K562 (cell line): ENCODE results near the gene HLA-DPA1. TPM values are rescaled to one million over a fixed set of nuclear protein-coding genes. Genes with fewer than 3 reads are reported as not detected.

Experiments used
- ATAC-seq: fragments of 200-7000 bp; cut with Tn5 transposase; 3 replicates; pipeline ENCODE4 v1.9.1; 2020; ENCODE audit warnings: moderate library complexity
- BruUV-seq: library from RNA; stranded (reverse); fragments of 400-500 nt; replicated peaks from 2 replicates; lab custom pipeline; 2021; lab: Mats Ljungman, UMichigan
- CTCF ChIA-PET: fragments of 300-600 bp; formaldehyde crosslinking; extraction: SDS; loops from one replicate; lab custom pipeline; 2021; ENCODE audit warnings: low intra/inter-chr PET ratio; lab: Yijun Ruan, JAX
- POLR2A ChIA-PET: fragments of 300-600, 350-650 bp; sonication (Branson Sonifier 250); formaldehyde crosslinking; extraction: SDS; loops from one replicate; lab custom pipeline; 2021; ENCODE audit warnings: antibody characterized with exemption, inconsistent platforms; lab: Yijun Ruan, JAX
- DNase-seq, 4 experiments: peaks; one replicate each; pipeline versions ENCODE4 v3.0.0 to v3.0.0-alpha.2; 2011 to 2018; ENCODE audit warnings: low spot score in 3 of 4, mixed read lengths in 3 of 4; ENCODE audit errors: extremely low read depth in 1 of 4
- FAIRE-seq: peaks from 2 replicates; lab custom pipeline; 2011; peaks lifted over from hg19 to GRCh38; lab: Jason Lieb, UNC
- H2AFZ ChIP-seq: 2 replicates; pipeline ENCODE4 v1.6.0; 2011; ENCODE audit warnings: low read depth, low read length, control low read depth, inconsistent platforms
- H3K27ac ChIP-seq: fragments of 200-600 bp; 3 replicates; pipeline ENCODE4 v1.8.0; 2011; ENCODE audit warnings: low read depth, mild to moderate bottlenecking, control low read depth, inconsistent platforms, low read length, moderate library complexity, mixed read lengths; ENCODE audit errors: extremely low read depth
- H3K27me3 ChIP-seq, 2 experiments: fragments of 300-600 bp in 1 of 2; 2 replicates in 1 of 2; 3 replicates in 1 of 2; pipeline versions ENCODE4 v1.6.0 to v1.8.0; 2011; ENCODE audit warnings: inconsistent platforms in 2 of 2, low read length in 2 of 2, mild to moderate bottlenecking in 1 of 2, mixed read lengths in 1 of 2, moderate library complexity in 1 of 2; ENCODE audit not compliant: control insufficient read depth in 2 of 2, insufficient read depth in 2 of 2
- H3K36me3 ChIP-seq: fragments of 300-600 bp; 3 replicates; pipeline ENCODE4 v1.8.0; 2011; ENCODE audit warnings: mild to moderate bottlenecking, low read length, inconsistent platforms; ENCODE audit not compliant: control insufficient read depth, insufficient read depth
- H3K4me1 ChIP-seq, 2 experiments: fragments of 200-600 bp in 1 of 2; replicated peaks in 1 of 2; 2 replicates in 1 of 2; 3 replicates in 1 of 2; pipeline versions ENCODE4 v1.5.1 to v1.8.0; 2011; ENCODE audit warnings: inconsistent platforms in 2 of 2, low read length in 2 of 2, mild to moderate bottlenecking in 1 of 2, mixed read lengths in 1 of 2, moderate library complexity in 1 of 2; ENCODE audit not compliant: control insufficient read depth in 2 of 2, insufficient read depth in 2 of 2
- H3K4me2 ChIP-seq: 2 replicates; pipeline ENCODE4 v1.6.1; 2011; ENCODE audit warnings: low read length, control low read depth, inconsistent platforms, mixed read lengths; ENCODE audit not compliant: insufficient read depth
- H3K4me3 ChIP-seq: fragments of 200-600 bp; sonication (generic), shearing (Covaris generic); 2 replicates; pipeline ENCODE4 v1.5.1; 2016; ENCODE audit warnings: control low read depth, inconsistent platforms
- H3K79me2 ChIP-seq: fragments of 200-600 bp; 3 replicates; pipeline ENCODE4 v1.8.0; 2011; ENCODE audit warnings: low read length, inconsistent platforms; ENCODE audit not compliant: control insufficient read depth, insufficient read depth
- H3K9ac ChIP-seq, 2 experiments: 2 replicates each; pipeline versions ENCODE4 v1.6.0 to v1.6.1; 2011; ENCODE audit warnings: low read depth in 2 of 2, low read length in 2 of 2, control low read depth in 1 of 2, inconsistent platforms in 1 of 2, mild to moderate bottlenecking in 1 of 2, mixed read lengths in 1 of 2; ENCODE audit not compliant: insufficient read depth in 1 of 2
- H3K9me1 ChIP-seq: one replicate; pipeline ENCODE4 v1.6.0; 2011; ENCODE audit warnings: inconsistent platforms, mild to moderate bottlenecking, low read length, moderate library complexity; ENCODE audit not compliant: control insufficient read depth, insufficient read depth
- H3K9me3 ChIP-seq: replicated peaks from 2 replicates; pipeline ENCODE4 v1.5.1; 2011; ENCODE audit warnings: low read depth, low read length, inconsistent platforms; ENCODE audit not compliant: control insufficient read depth, insufficient read depth
- H4K20me1 ChIP-seq: replicated peaks from 2 replicates; pipeline ENCODE4 v1.6.1; 2011; ENCODE audit warnings: low read length, inconsistent platforms, mixed read lengths; ENCODE audit not compliant: control insufficient read depth, insufficient read depth
- BCOR ChIP-seq: fragments of 450-650 bp; IDR thresholded peaks from 2 replicates; pipeline ENCODE4 v1.6.1; 2016
- EP300 ChIP-seq: IDR thresholded peaks from 2 replicates; pipeline ENCODE4 v1.6.1; 2012; ENCODE audit warnings: low read length, improper control_type of control experiment
- EP400 ChIP-seq: fragments of 450-650 bp; IDR thresholded peaks from 2 replicates; pipeline ENCODE4 v1.6.1; 2017; ENCODE audit warnings: antibody characterized with exemption, mild to moderate bottlenecking, moderate library complexity
- PURB ChIP-seq: sonication (generic); formaldehyde crosslinking; IDR thresholded peaks from 2 replicates; pipeline ENCODE4 v1.9.0; 2021; ENCODE audit warnings: low read depth, mild to moderate bottlenecking, missing genetic modification reagents
- RBM15 ChIP-seq: fragments of 200-400 bp; formaldehyde crosslinking; IDR thresholded peaks from 2 replicates; pipeline ENCODE4 v1.6.1; 2018; ENCODE audit warnings: mild to moderate bottlenecking, low read length, moderate library complexity; ENCODE audit not compliant: insufficient read depth
- ZNF140 ChIP-seq: fragments of 250-450 bp; sonication (Bioruptor Pico); IDR thresholded peaks from 2 replicates; pipeline ENCODE4 v1.8.0; 2021; ENCODE audit warnings: moderate library complexity, mild to moderate bottlenecking, inconsistent platforms
- ZNF277 ChIP-seq: fragments of 250-450 bp; sonication (Bioruptor Pico); IDR thresholded peaks from 2 replicates; pipeline ENCODE4 v1.8.0; 2022; ENCODE audit warnings: inconsistent platforms, mild to moderate bottlenecking, moderate library complexity, borderline replicate concordance
- WGBS: fragments of 100-300 bp; shearing (Covaris generic); methylation state at CpG from one replicate; pipeline ENCODE4 v1.1.6; 2016; ENCODE audit warnings: low coverage, mixed read lengths; ENCODE audit not compliant: insufficient coverage; ENCODE audit errors: missing lambda C conversion rate; 5-methylcytosine and 5-hydroxymethylcytosine counted together
- in situ Hi-C: fragments of 300-500 bp; cut with MboI; formaldehyde crosslinking; loops from 4 replicates; pipeline ENCODE4 v1.15.0; 2018; ENCODE audit warnings: inconsistent platforms, mixed read lengths
- intact Hi-C: fragments of 100-400 bp; cut with micrococcal nuclease; formaldehyde crosslinking; loops from 2 replicates; pipeline ENCODE4 v1.14.2; 2022
- polyA plus RNA-seq, 8 experiments: library from polyadenylated mRNA; depleted of rRNA in 4 of 8; stranded (reverse) in 5 of 8; unstranded in 3 of 8; fragments of >200 nt; fragmentation: Nextera tagmentation in 2 of 8; fragmentation: Illumina TruSeq in 1 of 8; extraction: Ambion mirVana in 2 of 8; extraction: Trizol in 1 of 8; gene quantifications; 2 replicates each; pipeline versions ENCODE4 v1.2.1 to v1.2.3, GENCODE V29; 2011 to 2014; ENCODE audit warnings: inconsistent platforms in 1 of 8, missing spikeins in 1 of 8
- total RNA-seq, 7 experiments: library from RNA; depleted of rRNA in 6 of 7; stranded (reverse); fragments of >200 nt in 6 of 7; fragmentation: Illumina TruSeq in 2 of 7; extraction: Trizol in 2 of 7; gene quantifications; 2 replicates each; pipeline versions ENCODE4 v1.2.1 to v1.2.3, GENCODE V29; 2011 to 2021; ENCODE audit warnings: low replicate concordance in 1 of 7
- TF ChIP-seq, protein P1 (sequence below), 2 experiments: IDR thresholded peaks in 1 of 2; conservative IDR thresholded peaks in 1 of 2; 2 replicates each; pipeline ENCODE4 v1.6.1; 2016; ENCODE audit warnings: low read depth in 2 of 2, mild to moderate bottlenecking in 1 of 2, missing compliant biosample characterization in 1 of 2, missing genetic modification characterization in 1 of 2, moderate library complexity in 1 of 2
- TF ChIP-seq, protein P2 (sequence below): fragments of 250-450 bp; sonication (Bioruptor Pico); IDR thresholded peaks from 2 replicates; pipeline ENCODE4 v1.5.0; 2021; ENCODE audit warnings: mild to moderate bottlenecking, borderline replicate concordance
- TF ChIP-seq, protein P3 (sequence below): sonication (generic); formaldehyde crosslinking; IDR thresholded peaks from 2 replicates; pipeline ENCODE4 v1.8.0; 2022; ENCODE audit warnings: mild to moderate bottlenecking, missing genetic modification reagents, borderline replicate concordance

The HLA-DPA1 gene
- total and polyA plus RNA-seq, 9 of the 15 experiments (the other 6 are each of a cell fraction or from before 2014, with no cell fraction given), result 0.23 to 0.93 (median 0.55) TPM

GRCh38 chr6:33080127-33081089 is 7.0 kb upstream of the HLA-DPA1 start:
- H3K27me3 ChIP-seq, result peaks cover 34 to 57% of the 10 kb centered on the region in 2 experiments
- intact Hi-C loops (no loop called here), in situ Hi-C loops (no loop called here)
- H3K27ac ChIP-seq, result no peak overlapping the region
- BruUV-seq, result no TSS peak
- H3K4me1 ChIP-seq, result peaks cover 0 to 6% of the 10 kb centered on the region in 2 experiments; a peak in 2 of 5 replicates
- H3K4me2 ChIP-seq, result no peak overlapping the region
- H2AFZ ChIP-seq, result peak overlapping the region; percentile 44; the same call in 1 of the 2 replicates
- no peaks in the 10 kb centered on the region for H4K20me1 ChIP-seq
- H3K9me1 ChIP-seq, result no peaks in the 10 kb centered on the region
- H3K9ac ChIP-seq, result peak overlapping the region in 1 of 2 experiments; percentile 32; a peak in 1 of 4 replicates
- no peak overlapping the region for H3K4me3 ChIP-seq
- no peaks in the 10 kb centered on the region for H3K9me3 ChIP-seq
- CTCF ChIA-PET, result interaction anchor here (0.6 kb wide), 1 partner anchor 137 kb away, joined by 3 read pairs; no protein-coding TSS in a partner anchor
- peak; percentile 36 to 45 (median 38) for DNase-seq
- peak; percentile 61 for ATAC-seq
- H3K79me2 ChIP-seq, result no peaks in the 10 kb centered on the region
- H3K36me3 ChIP-seq, result no peaks in the 10 kb centered on the region
- WGBS, result 3% methylated on average over 39 of the region's 49 CpGs
- POLR2A ChIA-PET, result interaction anchor here (0.6 kb wide), 2 partner anchors 18 to 126 kb away, joined by 3 read pairs; no protein-coding TSS in a partner anchor
- FAIRE-seq, result no peak
- TF ChIP-seq PURB (CRISPR knock-in tag) (no peak), EP300 (no peak), RBM15 (no peak), EP400 (no peak), ZNF277 (CRISPR knock-in tag) (no peak), ZNF140 (CRISPR knock-in tag) (no peak), BCOR (peak; percentile 76; the same call in 1 of the 2 replicates)
- TF ChIP-seq, protein P1, sequence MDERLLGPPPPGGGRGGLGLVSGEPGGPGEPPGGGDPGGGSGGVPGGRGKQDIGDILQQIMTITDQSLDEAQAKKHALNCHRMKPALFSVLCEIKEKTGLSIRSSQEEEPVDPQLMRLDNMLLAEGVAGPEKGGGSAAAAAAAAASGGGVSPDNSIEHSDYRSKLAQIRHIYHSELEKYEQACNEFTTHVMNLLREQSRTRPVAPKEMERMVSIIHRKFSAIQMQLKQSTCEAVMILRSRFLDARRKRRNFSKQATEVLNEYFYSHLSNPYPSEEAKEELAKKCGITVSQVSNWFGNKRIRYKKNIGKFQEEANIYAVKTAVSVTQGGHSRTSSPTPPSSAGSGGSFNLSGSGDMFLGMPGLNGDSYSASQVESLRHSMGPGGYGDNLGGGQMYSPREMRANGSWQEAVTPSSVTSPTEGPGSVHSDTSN (CRISPR knock-in tag; IDR thresholded peaks at IDR 0.05; ENCODE audit: low read depth), result no peak
- TF ChIP-seq, protein P1 (tag; conservative IDR thresholded peaks at IDR 0.05; ENCODE audit: low read depth), result peak; percentile 38; the same call in 1 of the 2 replicates
- TF ChIP-seq, protein P2, sequence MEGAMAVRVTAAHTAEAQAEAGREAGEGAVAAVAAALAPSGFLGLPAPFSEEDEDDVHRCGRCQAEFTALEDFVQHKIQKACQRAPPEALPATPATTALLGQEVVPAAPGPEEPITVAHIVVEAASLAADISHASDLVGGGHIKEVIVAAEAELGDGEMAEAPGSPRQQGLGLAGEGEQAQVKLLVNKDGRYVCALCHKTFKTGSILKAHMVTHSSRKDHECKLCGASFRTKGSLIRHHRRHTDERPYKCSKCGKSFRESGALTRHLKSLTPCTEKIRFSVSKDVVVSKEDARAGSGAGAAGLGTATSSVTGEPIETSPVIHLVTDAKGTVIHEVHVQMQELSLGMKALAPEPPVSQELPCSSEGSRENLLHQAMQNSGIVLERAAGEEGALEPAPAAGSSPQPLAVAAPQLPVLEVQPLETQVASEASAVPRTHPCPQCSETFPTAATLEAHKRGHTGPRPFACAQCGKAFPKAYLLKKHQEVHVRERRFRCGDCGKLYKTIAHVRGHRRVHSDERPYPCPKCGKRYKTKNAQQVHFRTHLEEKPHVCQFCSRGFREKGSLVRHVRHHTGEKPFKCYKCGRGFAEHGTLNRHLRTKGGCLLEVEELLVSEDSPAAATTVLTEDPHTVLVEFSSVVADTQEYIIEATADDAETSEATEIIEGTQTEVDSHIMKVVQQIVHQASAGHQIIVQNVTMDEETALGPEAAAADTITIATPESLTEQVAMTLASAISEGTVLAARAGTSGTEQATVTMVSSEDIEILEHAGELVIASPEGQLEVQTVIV (CRISPR knock-in tag), result no peak
- TF ChIP-seq, protein P3, sequence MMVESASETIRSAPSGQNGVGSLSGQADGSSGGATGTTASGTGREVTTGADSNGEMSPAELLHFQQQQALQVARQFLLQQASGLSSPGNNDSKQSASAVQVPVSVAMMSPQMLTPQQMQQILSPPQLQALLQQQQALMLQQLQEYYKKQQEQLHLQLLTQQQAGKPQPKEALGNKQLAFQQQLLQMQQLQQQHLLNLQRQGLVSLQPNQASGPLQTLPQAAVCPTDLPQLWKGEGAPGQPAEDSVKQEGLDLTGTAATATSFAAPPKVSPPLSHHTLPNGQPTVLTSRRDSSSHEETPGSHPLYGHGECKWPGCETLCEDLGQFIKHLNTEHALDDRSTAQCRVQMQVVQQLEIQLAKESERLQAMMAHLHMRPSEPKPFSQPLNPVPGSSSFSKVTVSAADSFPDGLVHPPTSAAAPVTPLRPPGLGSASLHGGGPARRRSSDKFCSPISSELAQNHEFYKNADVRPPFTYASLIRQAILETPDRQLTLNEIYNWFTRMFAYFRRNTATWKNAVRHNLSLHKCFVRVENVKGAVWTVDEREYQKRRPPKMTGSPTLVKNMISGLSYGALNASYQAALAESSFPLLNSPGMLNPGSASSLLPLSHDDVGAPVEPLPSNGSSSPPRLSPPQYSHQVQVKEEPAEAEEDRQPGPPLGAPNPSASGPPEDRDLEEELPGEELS (CRISPR knock-in tag), result no peak
